ENCODE data around the gene HDAC4.

The HDAC4 gene

DNA sequence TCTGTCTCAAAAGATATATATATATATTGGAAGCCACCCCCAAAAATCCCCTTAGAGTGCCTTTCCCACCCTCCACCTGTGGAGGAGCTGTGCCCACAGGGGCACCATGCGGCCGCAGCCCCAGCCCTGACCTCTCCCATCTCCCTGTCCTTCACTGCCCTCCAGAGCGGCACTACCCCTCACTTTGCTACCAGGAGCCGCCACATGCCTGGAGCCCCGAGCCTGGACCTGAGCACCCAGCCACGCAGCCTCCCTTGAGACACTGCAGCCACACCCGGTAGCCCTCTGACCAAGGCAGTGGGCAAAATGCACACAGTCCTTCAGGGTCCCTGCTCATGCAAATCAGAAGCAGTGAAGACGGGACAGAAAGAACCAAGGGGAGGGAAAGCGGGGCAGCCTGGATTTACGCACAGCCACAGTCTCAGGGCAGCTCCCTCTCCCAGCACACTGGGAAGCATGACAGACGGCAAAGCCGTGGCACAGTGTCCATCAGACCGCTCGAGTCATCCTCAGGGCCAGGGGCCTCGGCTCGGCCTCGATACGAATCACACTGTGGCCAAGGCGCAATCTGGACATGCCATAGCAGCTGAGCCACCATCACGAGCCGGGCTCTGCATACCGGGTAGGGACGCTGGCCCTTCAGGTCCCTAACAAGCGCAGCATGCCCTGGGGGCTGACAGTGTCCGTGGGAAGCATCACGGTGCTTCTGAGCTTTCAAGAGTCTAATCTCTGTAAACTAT lies 10.1 kb downstream of the HDAC4 start:
- Histone ChIP-seq H3K36me3 (replicated peaks; ENCODE audit: insufficient read depth, low read length) (no peaks in the 10 kb centered on the region), H4K20me1 (ENCODE audit: insufficient read depth, low read length) (no peaks in the 10 kb centered on the region), H3K4me3 (ENCODE audit: low read length) (no peak overlapping the region), H3K79me2 (ENCODE audit: low read length) (peaks cover 64% of the 10 kb centered on the region), H3K9me2 (replicated peaks; ENCODE audit: insufficient read depth, low read length) (no peaks in the 10 kb centered on the region), H3K9ac (ENCODE audit: low read length) (no peak overlapping the region), H3F3A (ENCODE audit: insufficient read depth, low read length) (no peaks in the 10 kb centered on the region), H3K4me1 (ENCODE audit: low read length) (no peaks in the 10 kb centered on the region), H2AFZ (ENCODE audit: low read length) (no peak overlapping the region), H3K27ac (ENCODE audit: low read length) (no peak overlapping the region), H3K9me3 (replicated peaks; ENCODE audit: insufficient read depth, low read length) (no peaks in the 10 kb centered on the region), H3K4me2 (ENCODE audit: low read depth, low read length) (no peak overlapping the region), H3K27me3 (replicated peaks; ENCODE audit: insufficient read depth, low read length) (no peaks in the 10 kb centered on the region)
- no peak for TF ChIP-seq EZH2 (optimal IDR thresholded peaks at IDR 0.05; ENCODE audit: low read depth, low read length)
- TF ChIP-seq, protein P1, sequence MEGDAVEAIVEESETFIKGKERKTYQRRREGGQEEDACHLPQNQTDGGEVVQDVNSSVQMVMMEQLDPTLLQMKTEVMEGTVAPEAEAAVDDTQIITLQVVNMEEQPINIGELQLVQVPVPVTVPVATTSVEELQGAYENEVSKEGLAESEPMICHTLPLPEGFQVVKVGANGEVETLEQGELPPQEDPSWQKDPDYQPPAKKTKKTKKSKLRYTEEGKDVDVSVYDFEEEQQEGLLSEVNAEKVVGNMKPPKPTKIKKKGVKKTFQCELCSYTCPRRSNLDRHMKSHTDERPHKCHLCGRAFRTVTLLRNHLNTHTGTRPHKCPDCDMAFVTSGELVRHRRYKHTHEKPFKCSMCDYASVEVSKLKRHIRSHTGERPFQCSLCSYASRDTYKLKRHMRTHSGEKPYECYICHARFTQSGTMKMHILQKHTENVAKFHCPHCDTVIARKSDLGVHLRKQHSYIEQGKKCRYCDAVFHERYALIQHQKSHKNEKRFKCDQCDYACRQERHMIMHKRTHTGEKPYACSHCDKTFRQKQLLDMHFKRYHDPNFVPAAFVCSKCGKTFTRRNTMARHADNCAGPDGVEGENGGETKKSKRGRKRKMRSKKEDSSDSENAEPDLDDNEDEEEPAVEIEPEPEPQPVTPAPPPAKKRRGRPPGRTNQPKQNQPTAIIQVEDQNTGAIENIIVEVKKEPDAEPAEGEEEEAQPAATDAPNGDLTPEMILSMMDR (IDR thresholded peaks at IDR 0.05; ENCODE audit: low read length) = no peak
- TF ChIP-seq EZH2phosphoT487 (IDR thresholded peaks at IDR 0.05; ENCODE audit: low read length) = no peak
- DNase-seq = no peak

- H4K20me1 ChIP-seq (ENCODE audit: insufficient read depth, low read length) = no peaks in the 10 kb centered on the region
- H3K79me2 ChIP-seq (ENCODE audit: low read length) = peaks cover 58% of the 10 kb centered on the region
- no peak for DNase-seq
- no peaks in the 10 kb centered on the region for H3K9me2 ChIP-seq (replicated peaks; ENCODE audit: insufficient read depth, low read length)
- no peaks in the 10 kb centered on the region for H3K9me3 ChIP-seq (replicated peaks; ENCODE audit: insufficient read depth, low read length)
- no peaks in the 10 kb centered on the region for H3K4me1 ChIP-seq (ENCODE audit: low read length)
- H2AFZ ChIP-seq (ENCODE audit: low read length) = no peak overlapping the region
- no peaks in the 10 kb centered on the region for H3K36me3 ChIP-seq (replicated peaks; ENCODE audit: insufficient read depth, low read length)
- TF ChIP-seq, protein P1 (IDR thresholded peaks at IDR 0.05; ENCODE audit: low read length) = no peak
- no peak for TF ChIP-seq EZH2phosphoT487 (IDR thresholded peaks at IDR 0.05; ENCODE audit: low read length)
- no peak for TF ChIP-seq EZH2 (optimal IDR thresholded peaks at IDR 0.05; ENCODE audit: low read depth, low read length)
- no peak overlapping the region for H3K4me3 ChIP-seq (ENCODE audit: low read length)
- no peak overlapping the region for H3K4me2 ChIP-seq (ENCODE audit: low read depth, low read length)
- H3K9ac ChIP-seq (ENCODE audit: low read length) = no peak overlapping the region
- no peaks in the 10 kb centered on the region for H3K27me3 ChIP-seq (replicated peaks; ENCODE audit: insufficient read depth, low read length)
- no peak overlapping the region for H3K27ac ChIP-seq (ENCODE audit: low read length)
- no peaks in the 10 kb centered on the region for H3F3A ChIP-seq (ENCODE audit: insufficient read depth, low read length)
These were observed 11.1 kb downstream of the HDAC4 start for GRCh38 chr2:239389414-239390329.

- Histone ChIP-seq H3K4me3 (ENCODE audit: low read length) (no peak overlapping the region), H3F3A (ENCODE audit: insufficient read depth, low read length) (no peaks in the 10 kb centered on the region), H4K20me1 (ENCODE audit: insufficient read depth, low read length) (no peaks in the 10 kb centered on the region), H3K36me3 (replicated peaks; ENCODE audit: insufficient read depth, low read length) (no peaks in the 10 kb centered on the region), H3K79me2 (ENCODE audit: low read length) (peaks cover 54% of the 10 kb centered on the region), H3K27me3 (replicated peaks; ENCODE audit: insufficient read depth, low read length) (no peaks in the 10 kb centered on the region), H2AFZ (ENCODE audit: low read length) (no peak overlapping the region), H3K9ac (ENCODE audit: low read length) (no peak overlapping the region), H3K9me2 (replicated peaks; ENCODE audit: insufficient read depth, low read length) (no peaks in the 10 kb centered on the region), H3K4me1 (ENCODE audit: low read length) (no peaks in the 10 kb centered on the region), H3K4me2 (ENCODE audit: low read depth, low read length) (no peak overlapping the region), H3K9me3 (replicated peaks; ENCODE audit: insufficient read depth, low read length) (no peaks in the 10 kb centered on the region), H3K27ac (ENCODE audit: low read length) (no peak overlapping the region)
- no peak for DNase-seq
- TF ChIP-seq, protein P1 (IDR thresholded peaks at IDR 0.05; ENCODE audit: low read length) = no peak
- TF ChIP-seq EZH2phosphoT487 (IDR thresholded peaks at IDR 0.05; ENCODE audit: low read length) (no peak), EZH2 (optimal IDR thresholded peaks at IDR 0.05; ENCODE audit: low read depth, low read length) (no peak)
These were observed 12.3 kb downstream of the HDAC4 start for GRCh38 chr2:239388236-239389151.
